Uterus (tissue), 2 donors: ENCODE results near the gene FAM120B.

Experiments
- POLR2A ChIP-seq, 2 donors: fragments of 450-650 bp; IDR thresholded peaks; one replicate each; pipeline ENCODE4 v1.6.1; 2016; ENCODE audit warnings: antibody characterized with exemption in 2 of 2, mild to moderate bottlenecking in 1 of 2, moderate library complexity in 1 of 2
- TF ChIP-seq, protein P1 (sequence below), 4 experiments: fragments of 200-600 bp in 2 of 4; fragments of 450-650 bp in 2 of 4; sonication (generic) in 2 of 4; IDR thresholded peaks; one replicate each; pipeline ENCODE4 v1.5.1; 2016 to 2019; ENCODE audit warnings: antibody characterized with exemption in 4 of 4, mild to moderate bottlenecking in 2 of 4, moderate library complexity in 1 of 4

GRCh38 chr6:170445487-170445886 lies 138.9 kb downstream of the FAM120B start:
- TF ChIP-seq, protein P1, sequence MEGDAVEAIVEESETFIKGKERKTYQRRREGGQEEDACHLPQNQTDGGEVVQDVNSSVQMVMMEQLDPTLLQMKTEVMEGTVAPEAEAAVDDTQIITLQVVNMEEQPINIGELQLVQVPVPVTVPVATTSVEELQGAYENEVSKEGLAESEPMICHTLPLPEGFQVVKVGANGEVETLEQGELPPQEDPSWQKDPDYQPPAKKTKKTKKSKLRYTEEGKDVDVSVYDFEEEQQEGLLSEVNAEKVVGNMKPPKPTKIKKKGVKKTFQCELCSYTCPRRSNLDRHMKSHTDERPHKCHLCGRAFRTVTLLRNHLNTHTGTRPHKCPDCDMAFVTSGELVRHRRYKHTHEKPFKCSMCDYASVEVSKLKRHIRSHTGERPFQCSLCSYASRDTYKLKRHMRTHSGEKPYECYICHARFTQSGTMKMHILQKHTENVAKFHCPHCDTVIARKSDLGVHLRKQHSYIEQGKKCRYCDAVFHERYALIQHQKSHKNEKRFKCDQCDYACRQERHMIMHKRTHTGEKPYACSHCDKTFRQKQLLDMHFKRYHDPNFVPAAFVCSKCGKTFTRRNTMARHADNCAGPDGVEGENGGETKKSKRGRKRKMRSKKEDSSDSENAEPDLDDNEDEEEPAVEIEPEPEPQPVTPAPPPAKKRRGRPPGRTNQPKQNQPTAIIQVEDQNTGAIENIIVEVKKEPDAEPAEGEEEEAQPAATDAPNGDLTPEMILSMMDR (IDR thresholded peaks at IDR 0.05): no peak
- TF ChIP-seq POLR2A (IDR thresholded peaks at IDR 0.05): no peak
